ENCODE data around the gene COL4A3. TPM values are rescaled to one million over a fixed set of nuclear protein-coding genes. Genes with fewer than 3 reads are reported as not detected.
A peak's percentile ranks its signal among the peaks of the same experiment; 100 is the strongest.

Gene COL4A3
- polyA plus RNA-seq (0.08 and 0.10 TPM in 2 replicates), polyA minus RNA-seq (0.35 TPM in 1 of 2 replicates, not detected in the other)

- no peak within 1 kb of the TSS for H2AFZ ChIP-seq (ENCODE audit: low read depth, low read length)
- peaks cover 72% of the 10 kb centered on the region for H3K27me3 ChIP-seq (ENCODE audit: insufficient read depth, low read depth, low read length)
- no peak for TF ChIP-seq CTCF (IDR thresholded peaks at IDR 0.05; ENCODE audit: poor library complexity, severe bottlenecking)
- no peak for TF ChIP-seq RAD21 (conservative IDR thresholded peaks at IDR 0.05)
- H3K9ac ChIP-seq (ENCODE audit: low read length): peak within 1 kb of the TSS; percentile 41
- H3K9me2 ChIP-seq (ENCODE audit: insufficient read depth, low read length): no peaks in the 10 kb centered on the region
- peak within 1 kb of the TSS; percentile 78 for H3K4me3 ChIP-seq (ENCODE audit: low read length)
- H3K79me2 ChIP-seq (replicated peaks; ENCODE audit: insufficient read depth, low read length): no peaks in the 10 kb centered on the region
- no peaks in the 10 kb centered on the region for H3F3A ChIP-seq (ENCODE audit: insufficient read depth, low read length, poor library complexity, severe bottlenecking)
- H3K27ac ChIP-seq (ENCODE audit: low read length): no peak within 1 kb of the TSS
- peak within 1 kb of the TSS; percentile 67 for H3K4me2 ChIP-seq (ENCODE audit: low read length)
- no peaks in the 10 kb centered on the region for H4K20me1 ChIP-seq (ENCODE audit: insufficient read depth)
- no peaks in the 10 kb centered on the region for H3K36me3 ChIP-seq (ENCODE audit: insufficient read depth, low read length)
- H3K9me3 ChIP-seq (ENCODE audit: low read length): no peaks in the 10 kb centered on the region
Measured at GRCh38 chr2:227163998-227164762, at the start of gene COL4A3, which contains the start of gene COL4A4. Gene COL4A3, plus strand, starts transcription at chr2:227164624. Its CDS starts 103 bp downstream, at chr2:227164727. Gene COL4A4, minus strand, starts transcription at chr2:227164205. Its CDS starts 16,722 bp downstream, at chr2:227147483.

- no peak overlapping the region for H3K9ac ChIP-seq (ENCODE audit: low read length)
- H2AFZ ChIP-seq (ENCODE audit: low read depth, low read length): no peak overlapping the region
- no peaks in the 10 kb centered on the region for H4K20me1 ChIP-seq (ENCODE audit: insufficient read depth)
- H3F3A ChIP-seq (ENCODE audit: insufficient read depth, low read length, poor library complexity, severe bottlenecking): no peaks in the 10 kb centered on the region
- H3K4me3 ChIP-seq (ENCODE audit: low read length): no peak overlapping the region
- H3K9me2 ChIP-seq (ENCODE audit: insufficient read depth, low read length): no peaks in the 10 kb centered on the region
- H3K27me3 ChIP-seq (ENCODE audit: insufficient read depth, low read depth, low read length): no peaks in the 10 kb centered on the region
- no peak overlapping the region for H3K4me2 ChIP-seq (ENCODE audit: low read length)
- no peaks in the 10 kb centered on the region for H3K36me3 ChIP-seq (ENCODE audit: insufficient read depth, low read length)
- TF ChIP-seq CTCF (IDR thresholded peaks at IDR 0.05; ENCODE audit: poor library complexity, severe bottlenecking): no peak
- H3K27ac ChIP-seq (ENCODE audit: low read length): no peak overlapping the region
- H3K9me3 ChIP-seq (ENCODE audit: low read length): no peaks in the 10 kb centered on the region
- no peaks in the 10 kb centered on the region for H3K79me2 ChIP-seq (replicated peaks; ENCODE audit: insufficient read depth, low read length)
Measured at GRCh38 chr2:227115761-227116160, 48.7 kb upstream of the COL4A3 start.

- Histone ChIP-seq H3K9me3 (ENCODE audit: low read length) (no peaks in the 10 kb centered on the region), H3K79me2 (replicated peaks; ENCODE audit: insufficient read depth, low read length) (no peaks in the 10 kb centered on the region), H3K4me2 (ENCODE audit: low read length) (no peak overlapping the region), H3K9me2 (ENCODE audit: insufficient read depth, low read length) (no peaks in the 10 kb centered on the region), H2AFZ (ENCODE audit: low read depth, low read length) (no peak overlapping the region), H3K4me3 (ENCODE audit: low read length) (no peak overlapping the region), H3K27me3 (ENCODE audit: insufficient read depth, low read depth, low read length) (no peaks in the 10 kb centered on the region), H3K36me3 (ENCODE audit: insufficient read depth, low read length) (no peaks in the 10 kb centered on the region), H4K20me1 (ENCODE audit: insufficient read depth) (no peaks in the 10 kb centered on the region), H3K27ac (ENCODE audit: low read length) (no peak overlapping the region), H3F3A (ENCODE audit: insufficient read depth, low read length, poor library complexity, severe bottlenecking) (no peaks in the 10 kb centered on the region), H3K9ac (ENCODE audit: low read length) (no peak overlapping the region)
- TF ChIP-seq MXI1 (conservative IDR thresholded peaks at IDR 0.05; ENCODE audit: poor library complexity, severe bottlenecking) (no peak), CTCF (IDR thresholded peaks at IDR 0.05; ENCODE audit: poor library complexity, severe bottlenecking) (no peak), EZH2 (IDR thresholded peaks at IDR 0.05; ENCODE audit: borderline replicate concordance, insufficient read depth, low read length, poor library complexity, severe bottlenecking) (no peak), POLR2AphosphoS5 (IDR thresholded peaks at IDR 0.05) (no peak), SMC3 (conservative IDR thresholded peaks at IDR 0.05; ENCODE audit: poor library complexity) (no peak), TAF1 (IDR thresholded peaks at IDR 0.05; ENCODE audit: low read depth) (no peak), EP300 (conservative IDR thresholded peaks at IDR 0.05; ENCODE audit: poor library complexity, severe bottlenecking) (no peak), RAD21 (conservative IDR thresholded peaks at IDR 0.05) (no peak), REST (IDR thresholded peaks at IDR 0.05; ENCODE audit: borderline replicate concordance) (no peak)
Measured at GRCh38 chr2:227117027-227117426, 47.4 kb upstream of the COL4A3 start.

Data from neural cell (in vitro differentiated cells).